Hindlimb muscle (tissue), 1 donor: ENCODE measurements around the gene PCGF5. TPM values are rescaled to one million over a fixed set of nuclear protein-coding genes. Genes with fewer than 3 reads are reported as not detected.
"Not testable (repeated sequence)": the region's sequence is repeated elsewhere in the genome, so short reads cannot be mapped to it uniquely, and the experiment has no call there.

Experiments
- DNase-seq: peaks from one replicate; pipeline ENCODE4 v3.0.0-alpha.2; 2013
- polyA plus RNA-seq: library from polyadenylated mRNA; unstranded; fragments of 120-200 nt; gene quantifications from one replicate; pipeline ENCODE4 v1.2.1, GENCODE V29; 2013; ENCODE audit not compliant: insufficient read length

PCGF5 gene
- polyA plus RNA-seq, 1 donor = 15.6 TPM

DNA sequence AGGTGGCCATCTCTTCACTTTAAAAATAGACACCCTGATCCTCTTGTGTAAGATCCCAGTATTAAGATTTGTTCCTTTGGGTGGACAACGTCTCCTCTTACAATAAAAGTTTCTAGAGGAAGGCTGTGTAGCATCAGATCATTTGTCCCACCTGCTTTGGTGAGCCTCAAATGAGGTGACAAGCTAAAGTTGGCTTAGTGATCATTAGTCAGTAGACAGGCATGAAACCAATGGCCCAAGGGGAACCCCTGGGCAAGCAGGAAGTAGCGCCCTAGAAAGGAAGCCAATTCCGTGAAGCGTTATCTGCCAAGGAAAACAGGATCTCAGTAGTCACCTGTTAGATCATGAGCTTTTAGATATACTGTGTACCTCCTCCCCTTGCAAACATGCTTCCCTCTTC lies 66.8 kb downstream of the PCGF5 start:
- DNase-seq = no peak

DNA sequence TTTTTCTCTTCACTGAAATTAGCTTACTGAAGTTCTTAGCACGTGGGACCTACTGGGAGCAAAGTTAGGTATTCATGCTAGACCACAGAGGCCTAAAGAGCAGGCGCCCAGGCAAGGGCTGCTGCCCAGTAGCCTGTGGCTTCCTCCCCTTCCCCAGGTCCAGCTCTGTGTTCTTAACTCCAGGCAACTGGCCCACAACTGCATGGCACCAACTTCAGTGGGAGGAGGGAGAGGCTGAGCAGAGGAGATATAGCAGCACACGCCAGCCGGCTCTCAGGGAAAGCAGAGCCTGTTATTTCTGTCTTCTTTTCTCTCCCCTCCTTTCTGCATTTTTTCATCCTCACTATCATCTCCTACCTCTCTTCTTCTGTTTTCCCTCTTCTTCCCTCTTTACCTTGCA lies 67.4 kb downstream of the PCGF5 start:
- DNase-seq = no peak

DNA sequence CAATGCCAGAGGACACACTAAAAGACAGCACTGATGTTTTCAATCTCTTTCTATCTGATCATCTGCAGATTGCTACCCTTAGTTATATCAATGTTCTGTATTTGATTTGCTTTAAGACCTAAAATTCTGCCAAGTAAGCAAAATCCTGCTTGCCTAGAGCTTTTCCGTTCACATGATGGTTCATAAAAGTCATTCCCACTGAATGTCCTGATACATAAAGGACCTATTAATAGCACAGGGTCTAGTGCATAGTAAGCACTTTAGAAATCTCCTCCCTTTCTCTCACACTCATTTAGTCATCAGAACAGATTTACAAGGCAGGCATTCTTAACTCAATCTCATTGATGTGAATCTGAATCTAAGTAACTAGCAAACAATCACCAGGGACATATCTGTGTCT lies 68.8 kb downstream of the PCGF5 start:
- DNase-seq = no peak

DNA sequence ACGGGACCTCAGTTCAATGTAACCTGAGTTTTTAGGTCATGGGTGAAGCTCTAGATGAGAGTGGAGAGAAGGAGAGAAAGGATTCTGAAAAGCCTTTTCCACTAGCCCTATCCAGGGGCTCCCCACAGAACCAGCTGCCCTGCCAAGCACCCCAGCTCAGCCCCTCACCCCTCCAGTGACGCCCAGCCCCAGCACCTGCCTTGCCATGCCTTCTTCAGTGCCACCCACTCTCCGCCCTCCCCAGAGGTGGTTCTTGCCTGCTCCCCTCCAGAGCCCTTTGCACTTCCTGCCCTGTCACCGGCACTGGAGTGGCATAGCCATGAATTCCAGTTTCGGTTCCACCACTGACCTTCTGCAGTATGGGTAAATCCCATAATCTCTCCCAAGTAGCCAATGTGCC lies 70.1 kb downstream of the PCGF5 start:
- DNase-seq = no peak

DNA sequence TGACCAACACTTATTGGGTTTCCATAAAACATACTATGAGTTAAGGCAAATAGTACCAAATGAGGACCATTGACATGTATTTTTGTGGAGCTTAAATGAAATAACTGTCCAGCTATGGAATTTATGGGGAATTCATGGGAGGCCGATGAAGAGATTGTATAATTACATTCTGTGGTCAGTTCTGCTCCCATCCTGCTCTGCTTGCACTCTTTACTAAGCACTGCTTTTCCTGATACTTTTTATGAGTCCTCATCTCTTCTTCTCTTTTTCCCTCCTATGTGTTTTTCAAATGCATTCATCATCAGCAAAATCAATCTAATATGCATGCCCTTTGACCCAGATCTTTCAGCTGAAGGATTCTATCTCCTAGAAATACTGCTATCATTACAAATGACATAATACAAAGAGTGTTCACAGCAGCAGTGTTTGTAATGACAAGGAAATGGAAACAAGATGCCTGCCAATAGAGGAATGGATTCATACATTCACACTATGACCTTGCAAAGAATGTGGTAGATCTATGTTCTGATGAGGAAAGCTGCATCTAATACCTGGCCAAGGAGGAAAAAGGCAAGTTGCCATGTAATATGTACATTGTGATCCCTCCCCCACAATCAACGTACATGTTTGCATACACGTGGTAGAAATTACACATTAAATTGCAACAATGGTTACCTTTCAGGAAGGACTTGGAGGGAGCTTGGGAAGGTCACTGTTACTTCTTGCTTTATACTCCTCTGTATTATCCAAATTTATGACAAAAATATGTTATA lies 73.9 kb downstream of the PCGF5 start:
- no peak for DNase-seq

DNA sequence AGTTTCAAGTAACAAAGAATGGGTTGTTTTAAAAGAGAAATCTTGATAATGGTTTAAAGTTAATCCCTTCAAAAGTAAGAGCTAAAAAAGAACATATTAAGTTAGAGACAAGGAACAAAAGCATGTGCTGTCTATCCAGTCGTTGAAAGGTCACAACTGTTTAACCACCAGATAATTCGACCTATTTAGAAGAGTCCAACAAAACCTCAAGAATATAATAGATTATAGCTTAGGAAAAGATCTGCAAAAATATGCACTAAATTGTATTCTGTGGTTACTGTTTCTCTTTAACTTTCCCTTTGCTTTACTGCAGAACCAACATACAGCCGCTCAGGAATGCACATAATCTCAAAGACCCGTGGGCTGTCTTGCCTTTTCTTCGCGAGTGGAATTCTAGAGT lies 74.9 kb downstream of the PCGF5 start:
- DNase-seq = no peak

DNA sequence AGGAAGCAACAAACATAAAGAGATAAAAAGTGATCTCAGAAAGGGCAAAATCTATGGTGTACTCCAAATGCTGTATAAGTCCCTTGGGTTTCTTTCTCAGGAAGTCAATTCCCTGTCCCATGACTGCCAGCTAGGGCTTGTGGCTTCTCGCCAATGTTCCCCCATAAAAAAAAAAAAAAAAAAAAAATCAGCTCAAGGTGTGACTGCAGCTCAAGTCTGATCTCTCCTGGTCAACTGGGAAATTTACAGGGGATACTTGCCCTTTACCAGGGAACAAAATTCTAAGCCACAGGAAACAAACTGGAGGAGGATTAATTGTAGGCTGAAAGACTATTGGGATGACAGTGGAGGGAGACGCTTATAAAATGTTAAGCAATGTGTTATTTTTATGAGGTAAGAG lies 76.0 kb downstream of the PCGF5 start:
- DNase-seq = no peak

DNA sequence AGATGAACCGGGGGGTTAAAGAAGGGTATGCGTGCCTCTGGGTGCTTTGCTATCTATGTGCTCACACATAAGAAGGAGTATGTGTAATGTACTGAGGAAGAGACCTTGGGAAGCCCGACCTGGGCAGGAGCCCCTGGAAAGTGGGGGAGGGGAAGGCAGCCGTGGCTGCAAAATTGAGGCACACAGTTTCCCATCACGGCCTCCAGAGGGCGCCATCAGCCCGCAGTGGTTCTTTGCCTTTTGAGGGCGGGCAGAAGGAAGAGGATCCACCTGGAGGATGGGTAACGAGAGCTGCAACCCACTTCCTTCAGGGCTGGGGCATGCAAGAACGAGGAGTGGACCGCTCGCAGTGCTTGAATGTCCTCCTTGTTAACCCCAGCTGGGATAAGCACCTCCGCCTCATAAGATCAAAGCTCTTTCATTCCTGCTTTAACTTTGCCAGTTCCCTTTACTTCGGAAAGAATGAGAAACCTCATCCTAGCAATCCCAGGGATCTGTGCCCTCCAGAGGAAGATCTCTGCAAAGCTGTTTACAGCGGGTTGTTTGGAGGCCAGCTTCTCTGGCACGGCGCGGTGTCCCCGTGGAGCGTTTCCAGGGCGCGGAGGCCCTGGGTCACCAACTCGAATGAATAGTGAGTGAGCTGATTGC lies 77.9 kb downstream of the PCGF5 start:
- peak; percentile 78 for DNase-seq

DNA sequence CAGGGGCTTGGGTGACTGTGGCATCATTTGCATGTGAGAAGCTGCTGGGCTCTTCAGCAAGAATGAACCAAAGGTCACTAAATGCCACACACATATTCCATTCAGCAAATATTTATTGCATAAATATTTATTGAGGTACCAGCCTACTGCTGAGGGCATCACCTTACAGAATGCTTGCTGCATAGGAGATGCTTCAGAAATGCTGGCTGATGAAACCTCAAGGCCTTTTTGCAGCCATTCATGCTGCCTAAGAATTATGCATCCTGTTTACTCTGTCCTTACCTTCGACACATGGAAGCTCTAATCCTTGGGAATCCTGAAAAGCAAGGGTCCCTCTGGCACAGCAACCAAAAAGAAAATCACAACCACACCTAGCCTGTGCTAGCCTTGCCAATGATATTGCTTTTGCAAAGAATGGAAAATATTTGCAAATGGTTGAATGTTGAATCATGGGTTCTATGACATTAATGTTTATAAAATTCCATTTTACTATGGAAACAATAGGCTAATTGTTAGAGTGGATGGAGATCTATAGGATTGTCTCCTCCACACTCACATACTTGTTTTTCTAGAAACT lies 79.6 kb downstream of the PCGF5 start:
- DNase-seq = no peak

GRCh38 chr10:91302946-91303345 lies 82.5 kb downstream of the PCGF5 start:
- not testable (repeated sequence) for DNase-seq

- DNase-seq = not testable (repeated sequence)
Measured at GRCh38 chr10:91305979-91306378, 85.5 kb downstream of the PCGF5 start.

DNA sequence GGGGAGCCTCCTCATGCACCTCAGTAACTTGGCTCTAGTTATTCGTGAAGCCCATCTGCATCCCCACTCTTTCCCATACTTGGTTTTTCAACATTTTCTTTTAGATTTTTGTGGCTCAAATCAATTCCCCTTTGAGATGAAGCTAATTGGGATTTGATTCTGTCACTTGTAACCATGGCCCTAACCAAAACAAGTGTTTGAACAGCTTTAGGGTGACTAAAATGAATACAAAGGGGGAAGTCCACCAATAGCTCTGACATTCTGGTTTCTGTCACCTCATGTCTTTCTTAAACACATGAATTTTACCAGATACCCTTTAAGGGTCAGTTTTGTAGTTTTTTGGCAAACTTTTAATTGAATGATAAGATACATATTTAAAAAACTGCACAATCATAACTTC lies 87.0 kb downstream of the PCGF5 start:
- no peak for DNase-seq

DNA sequence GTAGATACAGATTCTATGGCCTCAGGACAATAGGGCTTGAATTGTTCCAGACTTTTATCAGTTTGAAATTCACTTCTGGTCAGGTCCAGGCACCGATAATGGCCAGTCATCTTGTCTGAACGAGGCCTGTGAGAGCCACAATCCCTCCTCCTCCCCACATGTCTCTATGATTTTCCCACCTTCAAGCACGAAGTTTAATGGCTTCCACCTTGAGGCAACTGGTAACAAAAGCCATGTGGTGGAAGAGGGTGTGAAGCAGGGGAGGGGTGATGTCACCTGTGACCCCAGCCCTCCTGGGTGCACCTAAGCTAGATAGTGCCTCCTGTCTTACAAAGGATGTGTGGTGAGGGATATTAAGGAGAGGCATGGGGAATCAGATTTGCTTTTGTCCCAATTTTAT lies 89.2 kb downstream of the PCGF5 start:
- no peak for DNase-seq

DNA sequence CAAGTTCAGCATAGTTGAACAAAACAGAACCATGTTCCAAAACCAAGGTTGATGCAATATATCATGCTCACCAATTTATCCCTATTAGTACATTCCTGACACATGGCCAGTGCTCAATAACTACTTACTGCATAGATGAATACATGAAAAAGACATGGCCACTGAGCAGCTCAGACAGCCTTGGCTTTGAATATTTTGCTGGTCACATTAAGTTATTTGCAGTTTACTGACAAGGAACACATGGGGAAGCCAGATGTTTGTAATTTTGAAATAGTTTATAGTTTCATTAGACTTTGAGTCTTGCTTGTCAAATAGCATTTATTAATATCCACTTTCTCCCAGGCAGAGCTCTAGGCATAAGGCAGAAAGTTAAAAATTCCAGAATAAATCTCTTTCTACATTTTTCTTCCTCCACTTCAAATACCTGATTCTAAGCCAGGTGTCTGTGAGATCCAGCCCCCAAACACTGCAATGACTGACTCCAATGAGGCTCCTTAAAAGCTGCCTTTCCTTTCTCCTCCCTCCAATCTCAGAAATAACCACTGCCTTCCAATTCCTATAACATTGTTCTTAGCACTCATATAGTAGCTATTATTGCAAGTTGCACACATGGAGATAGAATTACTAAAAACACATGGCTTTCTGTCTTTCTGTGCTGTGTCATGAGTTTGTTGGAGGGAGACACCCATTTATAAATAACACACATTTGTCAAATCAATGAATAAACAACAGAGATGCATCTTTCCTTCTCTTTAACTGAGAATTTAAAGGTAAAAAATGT lies 91.3 kb downstream of the PCGF5 start:
- no peak for DNase-seq

DNA sequence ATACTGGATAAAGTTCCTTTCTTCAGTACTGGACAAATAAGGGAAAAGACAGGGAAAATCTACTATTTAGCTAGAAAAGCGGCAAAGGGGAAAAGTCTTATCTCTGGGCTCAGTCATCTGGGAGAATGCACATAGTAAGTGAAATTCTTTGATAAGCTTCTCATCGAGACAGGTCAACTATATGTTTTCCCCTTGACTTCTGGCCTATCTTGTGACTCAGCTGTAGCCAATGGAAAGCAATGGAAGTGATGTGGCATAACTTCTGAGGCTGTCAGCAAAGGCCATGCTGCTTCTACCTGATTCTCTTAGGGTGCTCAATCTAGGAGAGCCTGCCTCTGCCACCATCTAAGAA lies 91.9 kb downstream of the PCGF5 start:
- DNase-seq = no peak

DNA sequence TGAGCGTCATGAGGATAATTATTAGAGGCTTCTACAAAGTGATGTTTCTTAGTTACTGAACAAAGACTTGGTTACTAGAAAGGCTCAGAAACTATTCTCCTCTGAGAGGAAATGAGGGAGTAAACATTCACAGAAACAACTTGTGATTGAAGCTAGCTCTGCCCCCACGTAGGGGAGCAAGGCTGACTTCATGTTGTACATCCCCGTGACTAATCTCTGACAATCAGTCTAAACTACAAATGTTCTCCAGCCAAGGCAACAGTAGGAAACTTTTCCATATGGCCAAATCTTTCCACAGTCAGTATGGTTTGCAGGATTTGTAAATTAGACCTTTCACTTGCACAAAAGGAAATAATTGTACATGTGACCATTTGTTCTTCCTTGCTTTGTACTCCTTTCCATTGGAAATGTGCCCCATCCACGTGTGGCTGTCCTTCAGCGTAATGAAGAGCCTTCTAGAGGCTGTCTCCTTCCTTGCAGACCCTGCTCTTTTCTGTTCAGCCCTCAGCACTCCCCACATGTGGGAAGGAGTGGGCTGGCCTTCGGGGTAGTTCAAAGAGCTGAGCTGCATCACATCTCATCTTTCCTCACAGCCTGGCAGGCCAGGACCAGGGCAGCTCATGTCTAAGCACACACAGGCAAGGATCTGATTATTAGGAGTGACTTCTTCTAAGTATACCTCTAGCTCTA lies 93.5 kb downstream of the PCGF5 start:
- peak; percentile 23 for DNase-seq

- DNase-seq = no peak
Measured at GRCh38 chr10:91316486-91316885, 96.0 kb downstream of the PCGF5 start.

DNA sequence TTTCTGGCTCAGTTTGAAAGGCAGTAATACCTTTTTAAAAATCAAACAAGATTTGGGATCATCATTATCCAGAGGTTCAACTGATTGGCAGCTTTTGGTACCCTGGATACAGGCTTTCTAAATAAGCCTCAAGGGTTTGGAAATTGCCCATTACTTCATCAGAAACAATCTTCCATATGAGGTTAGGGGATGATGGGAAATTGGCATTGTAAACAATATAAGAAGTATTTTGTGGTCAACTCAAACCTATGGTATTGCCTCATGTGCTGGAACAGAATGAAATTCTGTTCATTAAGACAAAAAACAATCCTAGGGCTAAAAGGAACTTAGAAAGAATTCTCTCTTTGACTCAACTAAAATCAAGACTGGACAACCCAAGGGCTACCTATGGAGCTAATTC lies 97.1 kb downstream of the PCGF5 start:
- DNase-seq = no peak

DNA sequence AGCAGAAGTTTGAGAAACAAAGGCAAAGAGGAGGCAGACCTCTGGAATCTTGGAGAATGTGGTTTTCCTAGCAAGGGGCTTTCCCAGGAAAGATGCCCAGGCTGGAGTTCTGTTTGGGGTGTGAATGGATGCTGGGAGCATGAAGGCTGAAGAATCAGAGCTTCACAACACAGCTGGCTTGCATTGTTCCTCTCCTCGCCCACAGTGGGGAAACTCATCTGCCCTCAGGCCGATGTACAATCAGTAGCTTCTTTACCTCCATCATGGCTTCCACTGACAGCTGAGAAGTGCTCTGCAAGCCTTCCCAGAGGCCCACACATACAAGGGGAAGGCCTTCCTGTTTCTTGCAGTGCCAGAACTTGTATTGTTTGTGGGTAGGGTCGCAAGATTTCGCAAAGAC lies 98.9 kb downstream of the PCGF5 start:
- no peak for DNase-seq

- not testable (repeated sequence) for DNase-seq
Measured at GRCh38 chr10:91323293-91323905, 102.9 kb downstream of the PCGF5 start.

GRCh38 chr10:91328320-91328984 lies 108.0 kb downstream of the PCGF5 start:
- no peak for DNase-seq
